Measurements from ENCODE around the gene WFS1.

Gene WFS1

GRCh38 chr4:6345866-6346265, 76.2 kb downstream of the WFS1 start:
- TF ChIP-seq MAX (IDR thresholded peaks at IDR 0.05) (no peak), CREB1 (IDR thresholded peaks at IDR 0.05; ENCODE audit: low read depth) (no peak), EP300 (IDR thresholded peaks at IDR 0.05; ENCODE audit: borderline replicate concordance) (no peak), NFIC (IDR thresholded peaks at IDR 0.05) (no peak), CEBPB (IDR thresholded peaks at IDR 0.05) (no peak), REST (IDR thresholded peaks at IDR 0.05; ENCODE audit: low read depth) (no peak), TAF1 (IDR thresholded peaks at IDR 0.05; ENCODE audit: low read depth) (no peak)

- no peak for TF ChIP-seq FOXM1 (IDR thresholded peaks at IDR 0.05; ENCODE audit: borderline replicate concordance, low read depth)
- no peak for TF ChIP-seq CREB1 (IDR thresholded peaks at IDR 0.05; ENCODE audit: low read depth)
- TF ChIP-seq REST (IDR thresholded peaks at IDR 0.05; ENCODE audit: low read depth): no peak
- TF ChIP-seq EGR1 (IDR thresholded peaks at IDR 0.05): no peak
- TF ChIP-seq TAF1 (IDR thresholded peaks at IDR 0.05; ENCODE audit: low read depth): no peak
- TF ChIP-seq USF1 (IDR thresholded peaks at IDR 0.05): no peak
- no peak for TF ChIP-seq NFIC (IDR thresholded peaks at IDR 0.05)
- no peak for TF ChIP-seq YY1 (IDR thresholded peaks at IDR 0.05; ENCODE audit: low read depth)
- no peak for TF ChIP-seq CEBPB (IDR thresholded peaks at IDR 0.05)
- no peak for TF ChIP-seq MAX (IDR thresholded peaks at IDR 0.05)
Measured at GRCh38 chr4:6346373-6347110, 76.9 kb downstream of the WFS1 start.

GRCh38 chr4:6347511-6348045, 77.9 kb downstream of the WFS1 start:
- TF ChIP-seq REST (IDR thresholded peaks at IDR 0.05; ENCODE audit: low read depth) (no peak), TCF12 (IDR thresholded peaks at IDR 0.05; ENCODE audit: low read depth) (no peak), CEBPB (IDR thresholded peaks at IDR 0.05) (no peak), NFIC (IDR thresholded peaks at IDR 0.05) (no peak), EP300 (IDR thresholded peaks at IDR 0.05; ENCODE audit: borderline replicate concordance) (no peak), USF1 (IDR thresholded peaks at IDR 0.05) (no peak), FOXM1 (IDR thresholded peaks at IDR 0.05; ENCODE audit: borderline replicate concordance, low read depth) (no peak), ZBTB7A (IDR thresholded peaks at IDR 0.05; ENCODE audit: low read depth) (no peak), TAF1 (IDR thresholded peaks at IDR 0.05; ENCODE audit: low read depth) (no peak), TEAD4 (IDR thresholded peaks at IDR 0.05) (no peak)

- TF ChIP-seq YY1 (IDR thresholded peaks at IDR 0.05; ENCODE audit: low read depth): no peak
- TF ChIP-seq TEAD4 (IDR thresholded peaks at IDR 0.05): no peak
- no peak for TF ChIP-seq TCF12 (IDR thresholded peaks at IDR 0.05; ENCODE audit: low read depth)
- no peak for TF ChIP-seq EP300 (IDR thresholded peaks at IDR 0.05; ENCODE audit: borderline replicate concordance)
- no peak for TF ChIP-seq TAF1 (IDR thresholded peaks at IDR 0.05; ENCODE audit: low read depth)
- no peak for TF ChIP-seq EGR1 (IDR thresholded peaks at IDR 0.05)
- TF ChIP-seq ZBTB7A (IDR thresholded peaks at IDR 0.05; ENCODE audit: low read depth): no peak
- TF ChIP-seq RAD21 (IDR thresholded peaks at IDR 0.05; ENCODE audit: low read depth): no peak
- TF ChIP-seq USF1 (IDR thresholded peaks at IDR 0.05): no peak
- no peak for TF ChIP-seq NFIC (IDR thresholded peaks at IDR 0.05)
- TF ChIP-seq REST (IDR thresholded peaks at IDR 0.05; ENCODE audit: low read depth): no peak
- TF ChIP-seq CREB1 (IDR thresholded peaks at IDR 0.05; ENCODE audit: low read depth): no peak
- TF ChIP-seq MAX (IDR thresholded peaks at IDR 0.05): no peak
- no peak for TF ChIP-seq CEBPB (IDR thresholded peaks at IDR 0.05)
- TF ChIP-seq FOXM1 (IDR thresholded peaks at IDR 0.05; ENCODE audit: borderline replicate concordance, low read depth): no peak
Measured at GRCh38 chr4:6348408-6348807, 78.8 kb downstream of the WFS1 start.
